ENCODE measurements around the gene CYP2U1. TPM values are rescaled to one million over a fixed set of nuclear protein-coding genes. Genes with fewer than 3 reads are reported as not detected.

Gene CYP2U1
- total and polyA plus RNA-seq, 10 donors: 5.5 to 14.0 (median 12.2) TPM

- no peak for TF ChIP-seq POLR2AphosphoS5 (IDR thresholded peaks at IDR 0.05)
- no peak for TF ChIP-seq POLR2A (IDR thresholded peaks at IDR 0.05)
- no peak for TF ChIP-seq CTCF (IDR thresholded peaks at IDR 0.05 in 8 of 11, conservative IDR thresholded peaks at IDR 0.05 in 3 of 11)
- Histone ChIP-seq H3K27me3 (replicated peaks in 1 of 7) (no peaks in the 10 kb centered on the region), H3K9me3 (peaks cover 0 to 2% (median 0%) of the 10 kb centered on the region in 8 donors), H3K4me3 (no peak overlapping the region), H3K27ac (no peak overlapping the region), H3K4me1 (no peaks in the 10 kb centered on the region), H3K36me3 (no peaks in the 10 kb centered on the region)
- no peak for DNase-seq
- WGBS, 5 donors: 82 to 92% (median 84%) methylated on average over 3 of the region's 3 CpGs
- intact Hi-C loops (cut with DNase I; ENCODE audit: low total_unique reads): no loop called here
These were observed 43.2 kb downstream of the CYP2U1 start for GRCh38 chr4:107974523-107974922.

- Histone ChIP-seq H3K27ac (no peak overlapping the region), H3K36me3 (no peaks in the 10 kb centered on the region), H3K9me3 (peaks cover 0 to 23% (median 17%) of the 10 kb centered on the region in 8 donors), H3K27me3 (replicated peaks in 1 of 7) (no peaks in the 10 kb centered on the region), H3K4me1 (no peaks in the 10 kb centered on the region), H3K4me3 (no peak overlapping the region)
- 92 to 97% (median 95%) methylated on average over 4 of the region's 4 CpGs for WGBS, 5 donors
- TF ChIP-seq POLR2A (IDR thresholded peaks at IDR 0.05): no peak
- no peak for TF ChIP-seq POLR2AphosphoS5 (IDR thresholded peaks at IDR 0.05)
- no peak for TF ChIP-seq CTCF (IDR thresholded peaks at IDR 0.05 in 8 of 11, conservative IDR thresholded peaks at IDR 0.05 in 3 of 11)
- intact Hi-C loops (cut with DNase I; ENCODE audit: low total_unique reads): no loop called here
- no peak for DNase-seq
These were observed 46.1 kb downstream of the CYP2U1 start for GRCh38 chr4:107977482-107977881.

GRCh38 chr4:107977966-107978705, 46.8 kb downstream of the CYP2U1 start:
- Histone ChIP-seq H3K27me3 (replicated peaks in 1 of 7) (no peaks in the 10 kb centered on the region), H3K4me1 (no peaks in the 10 kb centered on the region), H3K36me3 (no peaks in the 10 kb centered on the region), H3K4me3 (no peak overlapping the region), H3K27ac (no peak overlapping the region), H3K9me3 (peaks cover 0 to 23% (median 17%) of the 10 kb centered on the region in 8 donors)
- no peak for TF ChIP-seq POLR2AphosphoS5 (IDR thresholded peaks at IDR 0.05)
- no peak for TF ChIP-seq POLR2A (IDR thresholded peaks at IDR 0.05)
- TF ChIP-seq CTCF (IDR thresholded peaks at IDR 0.05 in 8 of 11, conservative IDR thresholded peaks at IDR 0.05 in 3 of 11): no peak
- DNase-seq: no peak
- intact Hi-C loops (cut with DNase I; ENCODE audit: low total_unique reads): no loop called here
- 72 to 91% (median 86%) methylated on average over 3 of the region's 3 CpGs for WGBS, 5 donors

GRCh38 chr4:107978716-107979451, 47.5 kb downstream of the CYP2U1 start:
- intact Hi-C loops (cut with DNase I; ENCODE audit: low total_unique reads): no loop called here
- Histone ChIP-seq H3K9me3 (peaks cover 0 to 23% (median 17%) of the 10 kb centered on the region in 8 donors), H3K4me1 (no peaks in the 10 kb centered on the region), H3K27me3 (replicated peaks in 1 of 7) (no peaks in the 10 kb centered on the region), H3K36me3 (no peaks in the 10 kb centered on the region), H3K27ac (no peak overlapping the region), H3K4me3 (no peak overlapping the region)
- TF ChIP-seq POLR2A (IDR thresholded peaks at IDR 0.05) (no peak), POLR2AphosphoS5 (IDR thresholded peaks at IDR 0.05) (no peak), CTCF (IDR thresholded peaks at IDR 0.05 in 8 of 11, conservative IDR thresholded peaks at IDR 0.05 in 3 of 11) (no peak)
- WGBS, 5 donors: 72 to 96% (median 86%) methylated on average over 2 of the region's 2 CpGs
- no peak for DNase-seq

Measured in spleen (tissue), 11 donors.